Tibial nerve (tissue), 4 donors: ENCODE results near the gene COL27A1.

Source experiments
- EP300 ChIP-seq, 2 donors: sonication (generic); formaldehyde crosslinking; IDR thresholded peaks; one replicate each; pipeline ENCODE4 v1.6.1; 2017; ENCODE audit warnings: antibody characterized with exemption in 2 of 2, mild to moderate bottlenecking in 1 of 2
- POLR2A ChIP-seq, 2 donors: fragments of 450-650 bp; IDR thresholded peaks; one replicate each; pipeline ENCODE4 v1.6.1; 2017; ENCODE audit warnings: antibody characterized with exemption in 2 of 2, mild to moderate bottlenecking in 2 of 2, moderate library complexity in 2 of 2
- TF ChIP-seq, protein P1 (sequence below), 5 experiments: fragments of 200-600 bp in 3 of 5; fragments of 450-650 bp in 2 of 5; sonication (generic) in 3 of 5; IDR thresholded peaks; one replicate each; pipeline ENCODE4 v1.5.1; 2016 to 2019; ENCODE audit warnings: antibody characterized with exemption in 5 of 5, mild to moderate bottlenecking in 3 of 5, moderate library complexity in 2 of 5

DNA sequence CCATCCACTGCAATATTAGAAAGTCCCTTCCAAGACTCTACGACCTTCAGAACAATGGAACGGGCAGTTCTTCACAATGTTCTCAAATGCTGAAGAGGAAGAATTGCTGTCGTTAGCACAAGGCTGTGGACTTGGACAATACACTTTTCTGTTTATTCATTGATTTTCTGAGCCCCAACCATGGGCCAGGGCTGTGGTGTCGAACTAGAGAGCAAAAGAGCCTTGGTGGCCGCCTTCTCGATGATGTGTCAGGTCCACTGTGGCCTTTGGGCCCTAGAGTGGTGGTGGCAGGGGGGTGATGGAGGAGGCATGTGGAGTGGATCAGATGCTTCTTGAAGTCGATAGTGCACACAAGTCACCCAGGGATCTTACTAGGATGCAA, 37.7 kb upstream of the COL27A1 start:
- TF ChIP-seq, protein P1, sequence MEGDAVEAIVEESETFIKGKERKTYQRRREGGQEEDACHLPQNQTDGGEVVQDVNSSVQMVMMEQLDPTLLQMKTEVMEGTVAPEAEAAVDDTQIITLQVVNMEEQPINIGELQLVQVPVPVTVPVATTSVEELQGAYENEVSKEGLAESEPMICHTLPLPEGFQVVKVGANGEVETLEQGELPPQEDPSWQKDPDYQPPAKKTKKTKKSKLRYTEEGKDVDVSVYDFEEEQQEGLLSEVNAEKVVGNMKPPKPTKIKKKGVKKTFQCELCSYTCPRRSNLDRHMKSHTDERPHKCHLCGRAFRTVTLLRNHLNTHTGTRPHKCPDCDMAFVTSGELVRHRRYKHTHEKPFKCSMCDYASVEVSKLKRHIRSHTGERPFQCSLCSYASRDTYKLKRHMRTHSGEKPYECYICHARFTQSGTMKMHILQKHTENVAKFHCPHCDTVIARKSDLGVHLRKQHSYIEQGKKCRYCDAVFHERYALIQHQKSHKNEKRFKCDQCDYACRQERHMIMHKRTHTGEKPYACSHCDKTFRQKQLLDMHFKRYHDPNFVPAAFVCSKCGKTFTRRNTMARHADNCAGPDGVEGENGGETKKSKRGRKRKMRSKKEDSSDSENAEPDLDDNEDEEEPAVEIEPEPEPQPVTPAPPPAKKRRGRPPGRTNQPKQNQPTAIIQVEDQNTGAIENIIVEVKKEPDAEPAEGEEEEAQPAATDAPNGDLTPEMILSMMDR (IDR thresholded peaks at IDR 0.05): no peak
- TF ChIP-seq POLR2A (IDR thresholded peaks at IDR 0.05) (no peak), EP300 (IDR thresholded peaks at IDR 0.05) (no peak)
